Superior temporal gyrus (tissue), 1 donor: ENCODE results near the gene KCNJ15.

ENCODE experiments used
- DNase-seq: peaks from one replicate; pipeline ENCODE4 v3.0.0-alpha.2; 2016; ENCODE audit errors: extremely low spot score

The KCNJ15 gene

GRCh38 chr21:38267991-38268863 is 11.4 kb downstream of the KCNJ15 start:
- DNase-seq = no peak

- no peak for DNase-seq
These were observed 12.2 kb downstream of the KCNJ15 start for GRCh38 chr21:38268864-38269575.

- no peak for DNase-seq
These were observed 12.8 kb downstream of the KCNJ15 start for GRCh38 chr21:38269576-38269936.

DNA sequence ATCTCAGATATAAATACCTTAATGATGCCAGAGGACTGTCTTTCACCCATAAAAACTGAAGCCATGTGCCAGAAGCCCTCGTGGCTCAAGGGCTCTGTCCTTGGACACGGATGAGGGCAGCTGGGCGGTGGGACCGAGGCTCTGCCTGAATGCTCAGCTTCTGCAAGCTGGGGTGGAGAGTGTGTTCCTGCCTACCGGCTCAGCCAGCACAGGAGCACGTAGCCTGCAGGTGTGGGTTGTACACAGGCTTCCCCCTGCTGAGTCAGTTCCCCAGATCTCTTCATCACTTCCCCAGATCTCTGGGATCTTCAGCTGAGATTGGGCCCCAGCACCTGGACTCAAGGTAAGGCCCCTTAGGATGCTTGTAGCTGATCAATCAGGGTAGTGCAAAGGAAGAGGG is 15.4 kb downstream of the KCNJ15 start:
- DNase-seq = no peak

- no peak for DNase-seq
These were observed 17.2 kb downstream of the KCNJ15 start for GRCh38 chr21:38273745-38274542.

GRCh38 chr21:38277501-38278131 is 20.8 kb downstream of the KCNJ15 start:
- DNase-seq = no peak

DNA sequence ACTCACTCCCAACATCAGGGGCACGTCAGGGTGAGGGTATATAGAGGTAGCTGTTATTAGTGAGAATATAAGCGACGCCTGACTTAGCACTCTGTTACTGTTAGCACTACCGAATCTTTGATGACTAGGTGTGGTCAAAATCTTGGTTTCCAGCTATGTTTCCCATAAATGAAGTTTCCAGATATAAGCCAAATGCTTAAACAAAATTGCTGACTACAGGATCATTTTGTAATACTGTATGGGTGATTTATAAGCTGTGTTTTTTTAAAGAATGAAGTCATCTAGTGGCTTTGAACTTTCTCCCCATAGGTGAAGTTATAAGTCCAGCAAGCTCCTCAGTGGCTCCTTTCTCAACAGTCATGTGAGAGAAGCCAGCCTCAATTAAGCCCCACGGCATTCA is 23.7 kb downstream of the KCNJ15 start:
- no peak for DNase-seq

DNA sequence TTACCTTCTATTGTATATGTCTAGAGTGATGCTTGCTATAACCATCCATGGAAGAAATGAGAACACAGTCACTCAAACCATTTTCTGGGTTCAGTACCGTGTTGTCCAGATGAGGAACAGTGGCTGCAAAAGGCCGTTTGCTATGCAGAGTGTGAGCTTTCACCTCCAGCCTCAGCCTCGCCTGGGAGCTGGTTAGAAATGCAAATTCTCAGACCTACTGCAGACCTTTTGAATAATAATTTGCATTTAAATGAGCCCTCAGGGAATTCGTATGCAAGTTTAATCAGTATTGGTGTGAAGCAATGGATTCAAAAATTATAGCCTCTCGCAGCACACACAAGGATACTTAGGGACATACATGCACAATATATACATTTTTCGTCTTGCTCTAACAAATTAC is 24.1 kb downstream of the KCNJ15 start:
- no peak for DNase-seq

DNA sequence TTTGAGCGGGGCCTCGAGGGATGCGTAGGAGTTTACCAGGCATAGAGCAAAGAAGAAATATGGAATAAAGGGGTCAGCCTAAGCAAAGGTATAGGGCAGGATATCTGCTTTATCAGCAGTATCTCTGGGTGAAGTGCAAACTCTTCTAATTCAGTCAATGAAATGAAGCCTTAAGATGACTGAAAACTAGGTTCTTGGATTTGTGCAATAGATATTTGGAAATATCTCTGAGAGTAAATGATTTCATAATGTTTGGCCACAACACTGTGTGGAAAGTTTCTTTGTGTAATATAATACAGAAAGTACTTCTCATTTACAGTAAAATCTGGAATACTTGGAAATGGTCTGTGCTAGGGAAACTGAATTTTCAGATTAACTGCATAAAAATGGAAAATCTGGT is 26.1 kb downstream of the KCNJ15 start:
- DNase-seq = no peak

DNA sequence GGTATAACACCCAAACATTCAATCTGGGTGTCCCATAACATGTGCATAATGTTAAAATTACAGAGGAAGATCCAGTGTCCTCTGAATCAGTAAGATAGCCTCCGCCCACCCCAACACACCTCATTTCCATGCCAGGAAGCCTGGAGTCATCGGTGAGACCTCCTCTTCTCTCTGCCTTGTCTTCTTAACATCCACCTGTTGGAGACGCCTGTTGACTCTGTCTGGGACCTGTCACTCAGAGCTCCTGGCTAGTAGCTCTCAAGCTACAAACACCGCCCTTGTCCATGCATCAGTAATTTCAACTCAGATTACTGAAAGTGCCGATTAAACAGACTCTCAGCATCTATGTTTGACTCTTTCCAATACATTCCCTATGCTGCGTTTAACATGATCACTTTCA is 27.4 kb downstream of the KCNJ15 start:
- no peak for DNase-seq

DNA sequence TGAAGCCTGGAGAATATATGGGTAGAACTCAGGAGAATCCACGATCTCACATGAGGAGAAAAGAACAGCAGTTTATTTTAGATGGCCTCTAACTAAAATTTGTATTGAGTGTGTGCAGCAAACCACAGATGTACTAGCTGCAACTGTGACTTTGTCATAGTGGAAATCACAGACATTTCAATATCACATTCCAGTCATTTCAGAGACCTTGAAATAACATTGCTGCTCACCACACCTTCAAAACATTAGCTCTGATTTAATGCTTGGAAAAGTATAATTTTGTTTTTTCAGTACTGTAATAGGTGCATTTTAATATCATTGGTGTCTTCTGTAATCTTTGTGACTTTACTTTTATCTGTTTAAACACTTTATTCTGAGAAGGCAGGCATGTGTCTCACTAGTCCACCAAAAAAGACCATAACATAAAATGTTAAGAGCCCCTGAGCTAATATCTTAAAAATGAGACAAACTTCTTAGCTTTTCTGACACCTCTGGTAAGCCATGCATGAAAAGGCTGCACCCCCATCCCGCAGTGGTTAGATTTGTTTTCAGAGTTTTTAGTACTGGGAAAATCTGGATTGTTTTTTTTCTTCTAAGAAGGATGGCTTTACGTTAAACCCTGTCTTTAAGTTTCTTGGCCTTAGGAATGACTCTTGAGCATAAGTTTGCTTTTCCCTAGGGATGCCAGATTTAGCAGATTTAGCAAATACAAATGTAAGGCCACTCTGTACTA is 30.1 kb downstream of the KCNJ15 start:
- no peak for DNase-seq

- no peak for DNase-seq
These were observed 30.7 kb downstream of the KCNJ15 start for GRCh38 chr21:38287476-38287875.

DNA sequence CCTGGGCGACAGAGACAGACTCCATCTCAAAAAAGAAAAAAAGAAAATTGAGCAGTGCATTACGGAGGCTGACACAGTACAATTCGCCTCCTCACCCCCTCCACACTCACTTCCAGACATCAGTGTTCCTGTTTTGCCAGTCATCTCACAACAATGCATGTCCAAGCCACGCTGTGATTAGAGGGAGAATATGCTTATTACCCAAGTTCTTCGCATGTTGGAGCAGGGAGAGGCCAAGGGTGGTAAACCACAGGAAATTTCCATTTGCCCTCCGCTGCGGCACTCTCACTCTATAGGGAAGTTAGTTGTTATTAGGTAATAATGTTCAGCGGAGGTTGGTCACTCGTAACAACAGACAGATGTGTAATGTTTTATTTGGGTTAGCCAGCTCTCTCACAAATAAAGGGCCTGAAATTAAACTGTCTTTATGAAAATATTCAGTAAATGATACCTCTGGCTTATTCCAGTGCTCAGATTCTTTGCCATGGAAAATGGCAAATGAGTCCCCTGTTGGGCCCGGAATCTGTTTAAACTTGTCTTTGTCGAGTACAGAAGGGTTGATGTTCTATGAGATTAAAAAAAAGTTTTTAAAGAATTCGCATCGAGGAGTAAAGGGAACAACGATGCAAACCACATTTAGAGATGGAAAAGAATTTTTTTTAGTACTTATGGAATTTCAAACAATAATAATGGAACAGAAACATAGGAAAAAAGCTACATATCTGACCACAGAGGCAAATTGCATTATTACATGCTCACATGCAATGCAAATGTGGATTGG is 33.1 kb downstream of the KCNJ15 start:
- DNase-seq = no peak

- DNase-seq = no peak
These were observed 34.0 kb downstream of the KCNJ15 start for GRCh38 chr21:38290809-38291208.

- DNase-seq = no peak
These were observed 35.1 kb downstream of the KCNJ15 start for GRCh38 chr21:38291874-38292273.

GRCh38 chr21:38293113-38293512 is 36.3 kb downstream of the KCNJ15 start:
- no peak for DNase-seq

DNA sequence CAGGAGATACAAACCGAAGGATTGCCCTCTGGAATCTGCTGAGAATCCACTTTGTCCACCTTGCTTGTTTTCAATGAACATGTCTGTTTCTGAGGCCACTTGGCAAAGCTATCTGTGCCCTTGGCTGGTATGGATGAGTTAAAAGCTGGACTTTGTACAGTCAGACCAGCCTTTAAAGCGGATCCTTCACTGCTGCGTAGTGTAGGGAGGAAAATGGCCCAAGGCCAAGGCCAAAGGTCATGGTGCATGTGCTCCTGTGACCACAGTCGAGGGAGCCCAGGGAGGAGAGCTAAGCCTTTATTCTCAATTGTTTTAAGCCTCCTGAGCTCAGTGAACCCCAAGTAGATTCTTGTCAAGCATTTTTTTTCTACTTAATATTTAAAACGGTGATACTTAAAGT is 37.0 kb downstream of the KCNJ15 start:
- DNase-seq = no peak

GRCh38 chr21:38294609-38295008 is 37.8 kb downstream of the KCNJ15 start:
- DNase-seq = no peak

GRCh38 chr21:38295997-38296764 is 39.4 kb downstream of the KCNJ15 start:
- no peak for DNase-seq

GRCh38 chr21:38297194-38297631 is 40.4 kb downstream of the KCNJ15 start:
- DNase-seq = no peak
